Rectal smooth muscle tissue (tissue), 1 donor: ENCODE data around the gene GRIN2A.

Experiments
- H3K27ac ChIP-seq: one replicate; pipeline ENCODE4 v1.7.0; 2013; ENCODE audit warnings: low read depth, low read length, inconsistent platforms
- H3K27me3 ChIP-seq: one replicate; pipeline ENCODE4 v1.7.0; 2013; ENCODE audit warnings: low read length; ENCODE audit not compliant: control insufficient read depth, insufficient read depth
- H3K36me3 ChIP-seq: one replicate; pipeline ENCODE4 v1.7.0; 2013; ENCODE audit warnings: low read length; ENCODE audit not compliant: control insufficient read depth, insufficient read depth
- H3K4me1 ChIP-seq: one replicate; pipeline ENCODE4 v1.7.0; 2013; ENCODE audit warnings: low read length; ENCODE audit not compliant: control insufficient read depth, insufficient read depth
- H3K4me3 ChIP-seq: one replicate; pipeline ENCODE4 v1.7.0; 2013; ENCODE audit warnings: low read length
- H3K9ac ChIP-seq: one replicate; pipeline ENCODE4 v1.7.0; 2013; ENCODE audit warnings: low read length

The GRIN2A gene

DNA sequence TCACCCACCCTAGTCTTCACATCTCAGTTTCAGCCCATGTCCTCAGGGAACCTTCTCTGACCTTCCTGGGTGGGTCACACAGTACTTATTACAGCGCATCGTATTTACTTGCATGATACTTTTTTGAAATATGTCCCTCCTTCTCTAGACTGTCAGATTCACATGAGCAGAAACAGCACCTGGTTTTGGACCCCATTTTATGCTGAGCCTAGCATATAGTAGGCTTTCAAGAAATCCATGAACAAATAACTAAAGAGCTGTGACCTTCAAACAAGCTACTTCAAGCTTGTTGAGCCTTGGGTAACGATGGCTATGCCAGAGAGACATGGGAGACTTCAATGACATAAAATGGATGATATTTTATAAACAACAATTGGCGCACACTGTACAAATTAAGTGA lies 150.3 kb downstream of the GRIN2A start:
- no peak overlapping the region for H3K27ac ChIP-seq
- H3K36me3 ChIP-seq, result no peaks in the 10 kb centered on the region
- no peak overlapping the region for H3K9ac ChIP-seq
- no peaks in the 10 kb centered on the region for H3K4me1 ChIP-seq
- no peak overlapping the region for H3K4me3 ChIP-seq
- no peaks in the 10 kb centered on the region for H3K27me3 ChIP-seq

DNA sequence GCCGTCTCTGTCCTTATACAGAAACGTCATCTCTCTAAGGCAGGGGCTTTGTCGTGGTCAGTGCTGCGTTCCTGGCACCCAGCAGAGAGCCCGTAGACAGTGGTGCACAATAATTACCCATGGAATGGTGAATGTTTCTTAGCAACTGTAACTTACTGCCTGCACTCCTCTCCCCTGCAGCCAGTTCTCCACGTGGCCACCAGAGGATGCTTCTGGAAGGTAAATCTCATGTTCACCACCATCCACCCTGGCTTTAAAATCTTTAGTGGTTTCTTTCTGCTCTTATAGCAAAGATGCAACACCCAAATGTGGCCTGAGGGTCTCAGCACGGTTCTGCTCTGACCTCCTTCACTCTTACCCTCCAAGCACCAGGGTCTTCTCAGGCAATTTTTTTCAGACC lies 150.8 kb downstream of the GRIN2A start:
- no peak overlapping the region for H3K4me3 ChIP-seq
- no peak overlapping the region for H3K27ac ChIP-seq
- H3K27me3 ChIP-seq, result no peaks in the 10 kb centered on the region
- no peak overlapping the region for H3K9ac ChIP-seq
- no peaks in the 10 kb centered on the region for H3K4me1 ChIP-seq
- no peaks in the 10 kb centered on the region for H3K36me3 ChIP-seq

DNA sequence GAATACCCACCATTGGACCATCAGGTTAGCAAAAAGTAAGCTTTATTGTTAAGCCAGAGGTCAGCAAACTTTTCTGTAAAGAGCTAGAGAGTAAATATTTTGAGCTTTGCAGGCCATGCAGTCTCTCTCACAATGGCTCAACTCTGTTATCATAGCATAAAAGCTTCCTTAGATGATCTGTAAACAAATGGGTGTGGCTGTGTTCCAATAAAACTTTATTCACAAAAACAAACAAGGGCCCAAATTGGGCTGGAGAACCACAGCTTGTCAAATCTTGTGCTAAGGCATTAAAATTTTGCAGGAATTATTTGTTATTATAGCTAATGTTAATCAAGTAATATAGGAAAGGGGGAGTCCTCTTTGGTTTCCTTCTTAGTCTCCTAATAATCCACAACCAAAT lies 153.6 kb downstream of the GRIN2A start:
- no peaks in the 10 kb centered on the region for H3K36me3 ChIP-seq
- no peak overlapping the region for H3K9ac ChIP-seq
- H3K27ac ChIP-seq, result no peak overlapping the region
- no peaks in the 10 kb centered on the region for H3K4me1 ChIP-seq
- H3K4me3 ChIP-seq, result no peak overlapping the region
- no peaks in the 10 kb centered on the region for H3K27me3 ChIP-seq

DNA sequence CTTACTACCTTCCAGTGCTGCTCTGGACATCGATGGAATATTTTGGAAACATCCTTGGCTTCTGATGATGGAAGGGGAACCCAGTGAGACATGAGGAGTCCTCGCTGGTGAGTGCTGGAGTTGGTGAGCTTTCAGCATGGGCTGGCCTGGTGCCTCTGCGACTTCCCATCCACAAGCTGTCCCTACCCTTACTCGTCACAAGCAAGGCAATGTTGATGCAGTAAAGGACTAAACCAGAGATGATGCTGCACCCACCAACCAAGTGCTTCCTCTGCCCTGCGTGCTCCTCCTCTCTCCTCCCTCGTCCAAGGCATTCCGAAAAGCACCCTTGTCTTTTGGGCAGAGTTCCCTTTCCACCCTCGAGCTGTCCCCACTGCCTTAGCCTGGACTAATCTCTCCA lies 154.7 kb downstream of the GRIN2A start:
- Histone ChIP-seq H3K36me3 (no peaks in the 10 kb centered on the region), H3K4me1 (no peaks in the 10 kb centered on the region), H3K27ac (no peak overlapping the region), H3K9ac (no peak overlapping the region), H3K27me3 (no peaks in the 10 kb centered on the region), H3K4me3 (no peak overlapping the region)

DNA sequence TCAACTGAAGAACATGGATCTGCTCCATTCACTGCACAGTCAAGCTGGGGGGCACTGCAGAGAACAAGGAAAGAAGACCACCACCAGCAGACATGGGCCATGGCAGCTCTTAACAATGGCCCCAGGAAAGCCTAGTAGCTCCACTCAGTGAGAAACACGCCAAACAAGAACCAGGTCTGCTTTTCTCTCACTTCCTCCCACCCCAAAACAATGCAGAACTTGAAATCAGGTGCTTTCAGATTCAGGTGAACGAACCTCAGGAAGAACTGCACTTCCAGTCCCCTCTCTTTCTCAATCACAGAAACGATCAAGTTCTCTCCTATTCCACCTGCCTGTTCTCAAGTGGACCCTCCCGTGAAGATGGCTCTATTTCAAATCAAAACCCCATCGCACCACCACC lies 155.6 kb downstream of the GRIN2A start:
- H3K36me3 ChIP-seq, result no peaks in the 10 kb centered on the region
- no peak overlapping the region for H3K9ac ChIP-seq
- no peaks in the 10 kb centered on the region for H3K27me3 ChIP-seq
- H3K27ac ChIP-seq, result no peak overlapping the region
- no peaks in the 10 kb centered on the region for H3K4me1 ChIP-seq
- H3K4me3 ChIP-seq, result no peak overlapping the region

DNA sequence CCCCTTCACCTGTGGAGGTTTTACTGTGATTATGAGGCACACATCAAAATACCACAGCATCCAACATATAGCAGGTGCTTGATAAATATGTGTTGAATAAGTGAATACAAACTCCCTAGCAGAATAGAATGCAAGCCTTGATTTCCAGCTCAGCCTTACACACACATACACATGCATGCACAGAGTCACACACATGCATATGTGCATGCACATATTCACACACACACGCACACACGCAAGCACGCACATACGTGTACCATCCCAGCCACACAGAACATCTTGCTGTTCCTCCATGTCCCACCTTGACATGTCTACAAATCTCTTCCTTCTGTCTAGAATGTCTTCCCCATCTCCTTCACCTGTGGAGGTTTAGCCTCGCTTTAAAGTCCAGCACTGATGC lies 160.1 kb downstream of the GRIN2A start:
- no peaks in the 10 kb centered on the region for H3K4me1 ChIP-seq
- H3K36me3 ChIP-seq, result no peaks in the 10 kb centered on the region
- no peaks in the 10 kb centered on the region for H3K27me3 ChIP-seq
- H3K4me3 ChIP-seq, result no peak overlapping the region
- no peak overlapping the region for H3K27ac ChIP-seq
- no peak overlapping the region for H3K9ac ChIP-seq

DNA sequence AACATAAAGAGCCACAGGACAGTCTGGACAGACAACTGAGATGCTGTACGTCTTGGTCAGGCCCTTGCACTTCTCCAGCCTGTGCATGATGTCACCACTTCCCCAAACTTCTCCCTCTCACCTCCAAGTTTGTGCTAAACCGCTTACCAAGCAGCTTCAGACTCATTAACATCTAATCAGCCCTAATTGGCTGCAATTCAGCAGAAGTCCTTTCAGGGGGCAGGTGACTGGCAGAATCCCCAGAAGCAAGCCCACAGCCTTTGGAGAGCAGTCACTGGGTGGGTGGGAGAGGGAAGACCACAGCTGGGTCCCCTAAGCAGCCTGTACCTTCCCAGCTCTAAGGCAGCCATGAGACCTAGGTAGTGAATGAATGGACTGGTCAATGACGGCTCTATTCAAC lies 161.4 kb downstream of the GRIN2A start:
- H3K4me3 ChIP-seq, result no peak overlapping the region
- H3K27me3 ChIP-seq, result no peaks in the 10 kb centered on the region
- H3K4me1 ChIP-seq, result no peaks in the 10 kb centered on the region
- no peak overlapping the region for H3K27ac ChIP-seq
- no peak overlapping the region for H3K9ac ChIP-seq
- no peaks in the 10 kb centered on the region for H3K36me3 ChIP-seq

DNA sequence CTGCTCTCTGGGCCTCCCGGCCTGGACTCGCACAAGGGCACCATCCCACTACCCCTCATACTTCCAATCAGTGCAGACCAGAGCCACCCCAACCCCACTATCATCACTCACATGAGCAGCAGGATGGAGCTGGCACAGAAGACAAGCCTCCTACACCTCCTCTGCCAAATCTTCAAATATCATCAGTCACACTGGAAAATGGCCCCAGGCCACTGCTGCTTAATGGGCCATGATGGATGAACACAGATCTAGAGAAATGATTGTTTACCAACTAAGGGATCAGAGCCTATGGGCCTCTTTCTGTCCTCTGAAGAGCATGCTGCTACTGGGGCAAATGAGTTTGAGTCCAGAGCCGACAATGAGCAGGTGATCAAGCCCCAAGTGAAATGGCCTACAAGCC lies 165.5 kb downstream of the GRIN2A start:
- Histone ChIP-seq H3K27me3 (no peaks in the 10 kb centered on the region), H3K27ac (no peak overlapping the region), H3K36me3 (no peaks in the 10 kb centered on the region), H3K4me3 (no peak overlapping the region), H3K4me1 (no peaks in the 10 kb centered on the region), H3K9ac (no peak overlapping the region)

DNA sequence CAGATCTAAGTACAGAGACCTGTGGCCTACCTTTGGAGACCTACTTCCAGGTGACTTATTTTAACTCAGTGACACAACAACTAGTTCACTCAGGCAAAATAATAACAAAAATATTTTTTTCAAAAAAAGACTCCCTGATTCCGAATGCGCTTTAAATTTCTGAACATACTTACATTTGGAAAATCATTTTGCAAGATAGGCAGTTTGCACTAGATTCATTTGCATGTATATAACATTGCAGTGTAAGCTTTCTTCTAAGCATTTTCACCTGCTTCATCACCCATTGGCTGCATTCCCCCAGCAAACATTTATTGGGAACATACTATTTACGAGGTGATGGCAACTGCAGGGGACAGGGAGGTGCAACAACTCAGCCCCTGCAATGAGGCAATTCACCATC lies 166.8 kb downstream of the GRIN2A start:
- H3K4me3 ChIP-seq, result no peak overlapping the region
- H3K27me3 ChIP-seq, result no peaks in the 10 kb centered on the region
- H3K9ac ChIP-seq, result no peak overlapping the region
- H3K4me1 ChIP-seq, result no peaks in the 10 kb centered on the region
- H3K27ac ChIP-seq, result no peak overlapping the region
- H3K36me3 ChIP-seq, result no peaks in the 10 kb centered on the region

DNA sequence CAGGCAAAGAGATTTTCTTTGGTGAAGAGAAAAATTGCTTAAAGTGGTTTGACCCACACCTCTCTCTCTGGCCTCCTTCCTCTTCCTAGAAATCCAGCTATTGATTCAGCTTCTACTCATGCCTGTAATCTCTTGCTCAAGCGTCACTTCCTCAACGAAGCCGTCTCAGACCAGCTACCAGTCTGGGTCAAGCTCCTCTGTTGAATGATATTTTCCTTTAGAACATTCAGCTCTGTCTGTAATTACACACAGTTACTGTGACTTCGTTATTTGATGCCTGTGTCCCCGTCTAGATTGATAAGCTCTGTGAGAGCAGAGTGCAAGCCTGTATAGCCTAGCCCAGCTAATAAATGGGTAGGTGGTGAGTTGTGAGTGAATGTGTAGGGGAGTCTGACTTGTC lies 168.5 kb downstream of the GRIN2A start:
- Histone ChIP-seq H3K4me3 (no peak overlapping the region), H3K27ac (no peak overlapping the region)

DNA sequence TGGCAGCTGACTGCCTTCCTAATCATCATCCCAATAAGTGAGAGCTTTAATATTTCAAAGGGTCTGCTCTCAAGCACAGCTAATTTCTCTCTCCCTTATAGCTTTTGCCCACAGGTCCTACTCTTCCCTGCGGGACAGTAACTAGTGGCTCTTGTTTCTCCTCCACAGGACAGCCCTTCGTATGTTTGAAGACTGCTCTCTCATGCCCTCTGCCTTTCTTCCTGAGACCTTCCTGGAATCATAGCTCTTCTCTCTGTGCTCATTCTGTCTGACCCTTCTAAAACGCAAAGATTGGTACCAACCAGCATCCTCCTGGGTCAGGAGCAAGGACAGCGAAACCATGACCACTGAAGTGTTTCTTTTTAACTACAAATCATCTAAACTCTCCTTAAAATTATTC lies 168.9 kb downstream of the GRIN2A start:
- Histone ChIP-seq H3K9ac (no peak overlapping the region), H3K4me1 (no peaks in the 10 kb centered on the region), H3K36me3 (no peaks in the 10 kb centered on the region), H3K27me3 (no peaks in the 10 kb centered on the region), H3K4me3 (no peak overlapping the region), H3K27ac (no peak overlapping the region)

More for the DNA sequence above, 168.5 kb downstream of the GRIN2A start:
- H3K9ac ChIP-seq, result no peak overlapping the region
- H3K27me3 ChIP-seq, result no peaks in the 10 kb centered on the region
- no peaks in the 10 kb centered on the region for H3K4me1 ChIP-seq
- H3K36me3 ChIP-seq, result no peaks in the 10 kb centered on the region

DNA sequence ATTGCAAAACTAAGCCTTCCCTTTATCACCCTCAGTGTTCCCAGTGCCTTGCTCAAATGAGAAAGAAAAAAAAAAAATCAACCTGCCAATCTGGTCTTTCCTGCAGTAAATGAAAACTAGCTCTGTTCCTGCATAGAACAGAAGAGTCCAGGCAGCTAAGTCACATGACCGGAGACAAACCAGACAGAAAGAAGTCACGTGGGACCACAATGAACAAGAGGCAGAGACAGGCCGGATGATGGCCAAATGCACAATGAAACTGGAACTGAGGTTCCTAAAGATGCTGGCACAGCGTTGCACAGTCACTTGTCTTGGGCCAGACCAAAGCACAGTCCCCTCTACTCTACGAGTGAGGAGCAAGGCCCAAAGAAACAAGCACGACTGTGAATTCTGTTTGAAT lies 172.5 kb downstream of the GRIN2A start:
- H3K27ac ChIP-seq, result no peak overlapping the region
- H3K27me3 ChIP-seq, result no peaks in the 10 kb centered on the region
- H3K4me1 ChIP-seq, result no peaks in the 10 kb centered on the region
- H3K9ac ChIP-seq, result no peak overlapping the region
- H3K4me3 ChIP-seq, result no peak overlapping the region
- no peaks in the 10 kb centered on the region for H3K36me3 ChIP-seq

DNA sequence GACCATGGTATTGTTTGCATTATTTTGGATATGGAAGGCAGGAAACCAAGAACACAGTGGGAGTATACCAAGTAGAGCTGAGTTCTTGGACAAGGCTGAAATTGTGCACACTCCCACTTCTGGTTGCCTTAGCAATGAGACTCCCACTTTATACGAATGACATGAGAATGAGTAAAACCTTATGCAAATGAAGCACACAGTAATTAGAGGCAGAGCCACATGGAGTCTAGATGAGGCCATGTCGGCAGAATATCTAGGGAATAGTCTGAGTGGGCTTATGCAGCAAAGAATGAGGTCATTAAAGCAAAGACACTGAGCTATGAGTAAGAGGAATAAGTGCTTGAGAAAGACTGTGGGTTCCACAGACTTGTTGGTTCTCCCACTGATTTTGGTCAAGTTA lies 178.7 kb downstream of the GRIN2A start:
- Histone ChIP-seq H3K4me3 (no peak overlapping the region), H3K27me3 (no peaks in the 10 kb centered on the region), H3K27ac (no peak overlapping the region), H3K9ac (no peak overlapping the region), H3K36me3 (no peaks in the 10 kb centered on the region), H3K4me1 (no peaks in the 10 kb centered on the region)
